Loucy (cell line): ENCODE data around the gene ANKRD39.

Experiments
- CTCF ChIP-seq: fragments of 200-600 bp; sonication (generic); conservative IDR thresholded peaks from 2 replicates; pipeline ENCODE4 v1.5.1; 2014; ENCODE audit warnings: mild to moderate bottlenecking, antibody characterized with exemption, low read length
- EZH2phosphoT487 ChIP-seq: fragments of 200-600 bp; IDR thresholded peaks from 2 replicates; pipeline ENCODE4 v1.6.1; 2018; ENCODE audit warnings: antibody characterized with exemption, mild to moderate bottlenecking, moderate library complexity, borderline replicate concordance

- TF ChIP-seq CTCF (no peak), EZH2phosphoT487 (no peak)
These were observed 20.2 kb downstream of the ANKRD39 start for GRCh38 chr2:96837575-96837974.
